ENCODE results near the gene GPX2.

Gene GPX2

GRCh38 chr14:64960762-64961276, 18.3 kb upstream of the GPX2 start:
- in situ Hi-C loops (cut with HindIII; ENCODE audit: low sequenced_read_pairs): no loop called here

- in situ Hi-C loops (cut with HindIII; ENCODE audit: low sequenced_read_pairs): loop anchor here (10.0 kb wide), 1 partner anchor 86 kb away; no protein-coding TSS in a partner anchor
Measured at GRCh38 chr14:64958743-64959142, 16.2 kb upstream of the GPX2 start.

GRCh38 chr14:64958201-64958600, 15.7 kb upstream of the GPX2 start:
- in situ Hi-C loops (cut with HindIII; ENCODE audit: low sequenced_read_pairs): loop anchor here (10.0 kb wide), 1 partner anchor 87 kb away; no protein-coding TSS in a partner anchor

- in situ Hi-C loops (cut with HindIII; ENCODE audit: low sequenced_read_pairs): loop anchor here (10.0 kb wide), 1 partner anchor 88 kb away; no protein-coding TSS in a partner anchor
Measured at GRCh38 chr14:64956697-64957406, 14.3 kb upstream of the GPX2 start.

- in situ Hi-C loops (cut with HindIII; ENCODE audit: low sequenced_read_pairs): loop anchor here (10.0 kb wide), 1 partner anchor 90 kb away; no protein-coding TSS in a partner anchor
Measured at GRCh38 chr14:64955297-64955696, 12.8 kb upstream of the GPX2 start.

- in situ Hi-C loops (cut with HindIII; ENCODE audit: low sequenced_read_pairs): loop anchor here (10.0 kb wide), 1 partner anchor 90 kb away; no protein-coding TSS in a partner anchor
Measured at GRCh38 chr14:64954491-64955240, 12.1 kb upstream of the GPX2 start.

- in situ Hi-C loops (cut with HindIII; ENCODE audit: low sequenced_read_pairs): loop anchor here (10.0 kb wide), 1 partner anchor 91 kb away; no protein-coding TSS in a partner anchor
Measured at GRCh38 chr14:64953661-64954060, 11.1 kb upstream of the GPX2 start.

- in situ Hi-C loops (cut with HindIII; ENCODE audit: low sequenced_read_pairs): loop anchor here (10.0 kb wide), 1 partner anchor 92 kb away; no protein-coding TSS in a partner anchor
Measured at GRCh38 chr14:64953310-64953654, 10.7 kb upstream of the GPX2 start.

- in situ Hi-C loops (cut with HindIII; ENCODE audit: low sequenced_read_pairs): loop anchor here (10.0 kb wide), 1 partner anchor 92 kb away; no protein-coding TSS in a partner anchor
Measured at GRCh38 chr14:64952598-64953309, 10.2 kb upstream of the GPX2 start.

- in situ Hi-C loops (cut with HindIII; ENCODE audit: low sequenced_read_pairs): loop anchor here (10.0 kb wide), 1 partner anchor 93 kb away; no protein-coding TSS in a partner anchor
Measured at GRCh38 chr14:64951724-64952123, 9.2 kb upstream of the GPX2 start.

GRCh38 chr14:64951291-64951690, 8.7 kb upstream of the GPX2 start:
- in situ Hi-C loops (cut with HindIII; ENCODE audit: low sequenced_read_pairs): loop anchor here (10.0 kb wide), 1 partner anchor 94 kb away; no protein-coding TSS in a partner anchor

GRCh38 chr14:64950889-64951288, 8.3 kb upstream of the GPX2 start:
- in situ Hi-C loops (cut with HindIII; ENCODE audit: low sequenced_read_pairs): loop anchor here (10.0 kb wide), 1 partner anchor 94 kb away; no protein-coding TSS in a partner anchor

GRCh38 chr14:64948612-64949210, 6.2 kb upstream of the GPX2 start:
- in situ Hi-C loops (cut with HindIII; ENCODE audit: low sequenced_read_pairs): no loop called here

- in situ Hi-C loops (cut with HindIII; ENCODE audit: low sequenced_read_pairs): no loop called here
Measured at GRCh38 chr14:64947710-64948611, 5.4 kb upstream of the GPX2 start.

- in situ Hi-C loops (cut with HindIII; ENCODE audit: low sequenced_read_pairs): no loop called here
Measured at GRCh38 chr14:64946310-64947045, 3.9 kb upstream of the GPX2 start.

- in situ Hi-C loops (cut with HindIII; ENCODE audit: low sequenced_read_pairs): no loop called here
Measured at GRCh38 chr14:64945431-64946178, 3.1 kb upstream of the GPX2 start.

- in situ Hi-C loops (cut with HindIII; ENCODE audit: low sequenced_read_pairs): no loop called here
Measured at GRCh38 chr14:64944861-64945260, 2.3 kb upstream of the GPX2 start.

- in situ Hi-C loops (cut with HindIII; ENCODE audit: low sequenced_read_pairs): no loop called here
Measured at GRCh38 chr14:64944041-64944440, 1.5 kb upstream of the GPX2 start.
